HG02798 (cell line): Measurements from ENCODE around the gene BMP2K.
A peak's percentile ranks its signal among the peaks of the same experiment; 100 is the strongest.
"Not testable (repeated sequence)": the region's sequence is repeated elsewhere in the genome, so short reads cannot be mapped to it uniquely, and the experiment has no call there.

Experiments used
- ATAC-seq: cut with Tn5 transposase; IDR thresholded peaks from one replicate; pipeline ENCODE4 v1.9.1; 2021; ENCODE audit warnings: mild to moderate bottlenecking; ENCODE audit not compliant: unreplicated experiment, poor library complexity

BMP2K gene

GRCh38 chr4:78845472-78845871 is 69.3 kb downstream of the BMP2K start:
- peak; percentile 66 for ATAC-seq

- no peak for ATAC-seq
These were observed 70.1 kb downstream of the BMP2K start for GRCh38 chr4:78846258-78846657.

DNA sequence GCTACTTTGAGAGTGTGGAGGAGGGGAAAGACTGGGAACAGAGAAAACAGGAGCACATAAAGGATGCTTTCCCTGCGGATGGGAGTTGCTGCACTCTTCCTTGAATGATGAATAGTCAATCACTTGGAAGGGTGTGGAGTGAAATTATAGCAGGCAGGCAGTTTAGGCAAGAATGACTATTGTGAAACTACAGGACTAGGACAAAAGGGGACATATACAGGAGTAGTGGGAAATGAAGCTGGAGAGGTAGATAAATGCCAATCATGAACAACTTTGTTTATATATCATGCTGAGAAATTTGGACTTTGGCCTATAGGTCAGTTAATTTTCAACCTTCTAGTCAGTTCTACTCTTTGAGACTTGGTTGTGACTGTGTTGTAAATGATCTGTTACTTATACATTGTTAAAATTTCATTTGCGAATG is 86.2 kb downstream of the BMP2K start:
- no peak for ATAC-seq

DNA sequence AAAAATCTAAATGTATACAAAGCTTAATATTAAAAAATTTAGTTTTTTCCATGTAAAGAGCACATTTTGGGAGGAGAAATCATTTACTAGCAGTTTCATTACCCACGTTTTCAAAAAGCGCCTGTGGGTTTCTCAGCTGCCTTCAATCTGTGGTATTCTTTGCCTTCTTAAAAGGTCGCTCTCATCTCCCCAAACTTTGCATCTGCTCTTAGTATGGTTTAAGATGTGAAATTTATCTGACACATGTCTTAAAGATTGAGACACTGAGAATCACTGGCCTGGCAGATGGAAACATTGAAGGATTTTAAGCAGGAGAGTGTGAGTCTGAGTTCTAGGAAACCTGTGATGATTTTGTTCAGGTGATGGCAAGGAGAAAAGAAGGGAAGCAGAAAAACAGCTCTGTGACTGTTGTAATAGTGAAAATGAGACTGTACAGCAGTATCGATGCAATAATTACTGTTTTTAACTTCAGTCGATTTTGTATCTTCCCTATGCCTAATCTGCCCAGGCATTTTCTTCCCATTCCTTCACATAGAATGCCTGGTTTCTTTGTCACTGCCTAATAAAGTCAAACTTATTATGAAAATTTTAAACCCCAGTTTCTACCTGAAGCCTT is 87.2 kb downstream of the BMP2K start:
- peak; percentile 67 for ATAC-seq

DNA sequence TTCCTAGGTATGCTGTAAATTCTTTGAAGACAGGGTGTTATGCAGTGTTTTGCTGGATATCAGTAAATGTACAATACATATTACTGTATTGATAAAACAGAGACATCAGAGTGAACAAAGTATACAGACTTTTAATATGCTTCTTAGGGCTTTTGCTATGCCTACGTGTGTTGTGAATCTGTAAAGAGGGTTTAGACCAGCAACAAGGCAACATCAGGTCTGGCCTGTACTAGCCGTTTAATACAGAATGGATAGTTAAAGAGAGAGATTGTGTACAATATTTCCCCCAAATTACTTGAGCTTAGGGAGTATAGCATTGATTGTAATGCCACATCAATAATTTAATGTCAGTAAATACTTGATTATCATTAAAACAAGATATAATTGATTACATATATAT is 87.8 kb downstream of the BMP2K start:
- no peak for ATAC-seq

DNA sequence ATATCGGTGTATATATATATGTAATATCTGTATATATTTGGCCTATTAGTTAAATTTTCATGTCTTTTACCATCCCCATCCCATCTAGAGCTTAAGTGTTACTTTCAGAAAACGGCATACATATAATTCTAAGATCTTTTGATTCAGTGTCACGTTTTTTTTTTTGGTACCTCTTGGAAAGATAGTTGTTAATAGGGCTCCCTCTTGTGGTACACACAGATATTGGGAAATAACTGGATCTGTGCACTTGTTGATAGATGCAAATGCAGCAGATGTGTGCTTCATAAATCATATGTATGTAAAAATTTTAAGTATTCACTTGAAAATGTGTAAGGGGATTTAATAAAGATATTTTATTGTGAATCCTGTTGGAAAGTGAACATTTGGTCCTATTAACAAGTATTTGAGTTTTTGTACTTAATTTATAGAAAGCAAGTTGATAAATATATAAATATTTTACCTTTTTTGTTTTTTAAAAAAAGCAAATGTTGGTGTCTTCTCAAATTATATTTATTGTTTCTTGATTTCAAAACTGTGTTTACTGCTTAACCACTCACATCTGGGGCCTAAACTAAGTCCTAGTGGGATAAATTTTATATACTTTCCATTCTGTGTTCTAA is 88.4 kb downstream of the BMP2K start:
- peak; percentile 54 for ATAC-seq

DNA sequence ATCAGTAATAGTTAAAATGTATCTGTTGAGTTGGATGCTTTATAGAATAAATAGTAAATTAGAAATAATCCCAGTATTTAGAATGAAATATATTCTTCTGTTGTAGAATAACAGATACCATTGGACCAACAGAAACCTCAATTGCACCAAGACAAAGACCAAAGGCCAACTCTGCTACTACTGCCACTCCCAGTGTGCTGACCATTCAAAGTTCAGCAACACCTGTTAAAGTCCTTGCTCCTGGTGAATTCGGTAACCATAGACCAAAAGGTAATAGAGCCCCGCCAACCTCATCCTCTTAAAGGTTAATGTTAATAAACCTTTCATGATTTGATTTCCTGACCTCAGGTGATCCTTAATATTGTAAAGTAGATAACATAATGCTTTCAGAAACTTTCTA is 89.3 kb downstream of the BMP2K start:
- ATAC-seq: no peak

GRCh38 chr4:78868712-78869111 is 92.6 kb downstream of the BMP2K start:
- ATAC-seq: not testable (repeated sequence)

DNA sequence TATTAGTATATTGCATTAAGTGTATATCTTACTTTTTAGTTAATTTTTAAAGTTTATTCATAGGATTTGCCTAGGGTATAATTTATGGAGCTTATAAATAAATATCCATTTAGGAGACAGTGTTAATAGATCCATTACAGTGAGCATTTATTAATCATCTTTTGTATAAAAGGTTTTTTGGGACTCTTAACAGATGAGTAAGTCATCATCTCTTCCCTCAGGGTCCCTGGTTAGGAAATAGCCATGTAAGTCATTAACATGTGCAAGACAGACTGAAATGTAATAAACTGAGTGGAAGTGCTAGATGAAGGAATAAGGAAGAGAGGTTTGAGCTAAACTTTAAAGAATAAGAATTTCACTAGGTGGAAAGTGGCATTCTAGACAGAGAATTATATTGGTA is 93.9 kb downstream of the BMP2K start:
- no peak for ATAC-seq

DNA sequence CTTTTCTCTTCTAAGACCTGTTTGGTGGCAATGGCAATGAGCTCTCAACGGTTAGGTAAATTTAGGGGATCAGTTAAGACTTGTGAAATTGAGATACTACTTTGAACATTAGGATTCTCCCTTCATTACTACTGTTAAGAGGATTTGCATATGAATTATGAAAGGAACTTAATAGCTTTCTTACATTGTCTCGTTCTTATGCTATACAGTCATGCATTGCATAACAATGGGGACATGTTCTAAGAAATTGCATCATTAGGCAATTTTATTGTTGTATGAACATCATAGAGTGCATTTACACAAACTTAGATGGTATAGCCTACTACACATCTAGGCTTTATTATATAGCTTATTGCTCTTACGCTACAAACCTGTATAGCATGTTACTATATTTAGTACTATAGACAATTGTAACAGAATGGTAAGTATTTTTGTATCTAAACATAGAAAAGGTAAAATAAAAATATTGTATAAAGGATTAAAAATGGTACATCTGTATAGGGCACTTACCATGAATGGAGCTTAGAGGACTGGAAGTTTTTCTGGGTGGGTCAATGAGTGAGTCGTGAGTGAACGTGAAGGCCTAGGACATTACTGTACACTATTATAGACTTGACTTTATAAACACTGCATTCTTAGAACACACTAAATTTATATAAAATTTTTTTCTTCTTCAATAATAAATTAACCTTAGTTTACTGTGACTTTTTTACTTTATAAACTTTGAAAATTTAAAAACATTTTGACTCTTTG is 100.6 kb downstream of the BMP2K start:
- no peak for ATAC-seq

DNA sequence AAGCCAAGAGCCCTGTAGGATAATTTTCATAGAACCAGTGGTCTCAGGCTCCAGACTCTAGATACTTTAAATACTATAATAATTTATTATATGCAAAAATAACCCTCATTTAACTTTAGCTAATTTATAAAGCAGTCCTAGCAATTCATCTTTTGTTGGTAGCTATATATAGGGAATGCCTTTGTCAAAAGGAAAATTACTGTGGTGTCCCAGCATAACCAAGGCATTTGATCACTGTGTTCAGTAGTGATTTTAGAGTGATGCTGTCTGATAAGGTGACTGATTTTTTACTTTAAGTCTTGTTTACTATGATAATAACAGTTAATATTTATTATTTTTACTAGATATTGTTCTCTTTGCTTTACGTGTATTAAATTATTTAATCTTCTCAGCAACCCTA is 101.9 kb downstream of the BMP2K start:
- no peak for ATAC-seq

- ATAC-seq: no peak
These were observed 104.8 kb downstream of the BMP2K start for GRCh38 chr4:78880874-78881492.

DNA sequence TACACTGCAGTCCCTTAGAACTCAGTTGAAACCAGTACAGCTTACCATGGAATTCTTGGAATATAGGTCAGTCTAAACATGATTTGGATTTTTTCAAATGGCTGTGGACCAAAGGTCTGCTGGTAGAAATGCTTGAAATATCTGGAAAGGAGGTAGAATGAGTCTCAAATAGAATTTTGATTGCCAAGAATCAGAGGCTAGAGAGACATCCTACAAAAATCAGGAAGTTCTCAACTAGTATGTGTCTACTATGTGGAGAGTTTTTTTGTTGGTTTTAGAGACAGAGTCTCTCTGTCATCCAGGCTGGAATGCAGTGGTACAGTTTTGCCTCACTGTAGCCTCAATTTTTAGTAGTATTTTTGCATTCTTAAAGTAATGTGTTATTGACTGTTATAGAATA is 109.4 kb downstream of the BMP2K start:
- ATAC-seq: no peak

DNA sequence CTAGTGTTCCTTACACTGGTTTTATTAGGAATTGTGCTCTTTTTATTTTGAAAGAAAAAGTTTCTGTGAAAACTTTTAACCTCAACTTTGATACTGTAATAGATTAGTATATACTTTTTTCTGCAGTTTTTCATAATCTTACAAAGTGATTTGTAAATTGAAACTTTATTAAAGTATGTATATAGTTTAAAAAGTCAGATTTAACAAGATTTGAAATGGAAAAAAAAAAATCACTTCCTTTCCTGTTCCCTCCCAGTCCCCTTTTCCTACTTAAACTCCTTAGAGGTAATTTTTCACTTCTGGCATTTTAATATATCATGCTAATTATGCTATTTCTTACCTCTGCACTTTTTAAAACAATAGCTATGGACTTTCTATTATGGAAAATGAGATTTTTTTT is 113.8 kb downstream of the BMP2K start:
- no peak for ATAC-seq

GRCh38 chr4:78899302-78899701 is 123.2 kb downstream of the BMP2K start:
- ATAC-seq: no peak

DNA sequence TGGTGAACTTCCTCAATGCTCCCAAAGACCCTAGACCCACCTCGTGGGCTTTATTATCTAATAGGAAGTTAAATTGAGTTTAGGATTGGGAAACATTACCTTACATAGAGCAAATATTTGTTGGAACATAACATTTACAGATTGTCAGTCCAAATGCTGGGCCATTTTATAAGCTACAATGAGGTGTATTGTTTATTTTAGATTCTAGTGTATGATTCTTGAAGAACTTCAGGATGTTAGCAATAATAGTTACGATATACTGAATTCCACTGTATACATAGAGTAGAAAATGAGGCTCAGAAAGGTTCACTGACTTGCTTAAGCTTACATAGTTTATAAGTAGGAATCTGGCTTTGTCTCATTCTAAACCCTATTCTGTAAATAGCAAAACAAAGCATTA is 125.7 kb downstream of the BMP2K start:
- no peak for ATAC-seq

- ATAC-seq: no peak
These were observed 126.1 kb downstream of the BMP2K start for GRCh38 chr4:78902298-78902697.

DNA sequence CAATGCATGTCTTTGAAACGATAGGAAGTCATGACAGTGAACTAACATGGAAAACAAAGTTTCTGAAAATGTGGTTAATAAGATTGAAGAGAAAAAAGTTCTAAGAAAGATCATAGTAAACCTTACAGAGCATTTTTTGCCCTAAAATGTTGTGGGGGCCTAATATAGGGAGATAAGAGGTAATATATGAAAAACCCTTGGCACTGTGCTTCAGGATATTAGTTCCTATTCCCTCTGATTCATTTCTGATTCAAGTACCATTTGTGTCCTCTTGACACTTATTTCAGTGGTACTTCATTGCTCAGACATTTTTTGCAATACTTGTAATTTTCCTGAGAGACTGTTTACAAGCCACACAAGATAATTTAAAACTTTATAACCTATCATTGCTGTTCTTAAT is 128.0 kb downstream of the BMP2K start:
- ATAC-seq: no peak

- ATAC-seq: no peak
These were observed 131.5 kb downstream of the BMP2K start for GRCh38 chr4:78907638-78908037.

DNA sequence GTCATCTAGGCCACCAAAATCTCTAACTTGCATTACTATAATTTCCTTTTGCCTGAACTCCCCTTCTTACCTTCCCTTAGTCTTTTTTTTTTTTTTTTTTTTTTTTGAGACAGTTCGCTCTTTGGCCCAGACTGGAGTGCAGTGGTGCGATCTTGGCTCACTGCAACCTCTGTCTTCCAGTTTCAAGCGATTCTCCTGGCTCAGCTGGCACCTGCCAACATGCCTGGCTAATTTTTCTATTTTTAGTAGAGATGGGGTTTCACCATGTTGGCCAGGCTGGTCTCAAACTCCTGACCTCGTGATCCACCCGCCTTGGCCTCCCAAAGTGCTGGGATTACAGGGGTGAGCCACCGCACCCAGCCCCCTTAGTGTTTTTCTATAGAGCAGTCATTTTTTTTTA is 132.8 kb downstream of the BMP2K start:
- not testable (repeated sequence) for ATAC-seq

- ATAC-seq: no peak
These were observed 134.5 kb downstream of the BMP2K start for GRCh38 chr4:78910612-78911011.
